HuH-7.5 (cell line): Measurements from ENCODE around the gene MYADM.

Experiments used
- DNase-seq: peaks from one replicate; pipeline ENCODE4 v3.0.0; 2011; ENCODE audit warnings: low spot score

MYADM gene

DNA sequence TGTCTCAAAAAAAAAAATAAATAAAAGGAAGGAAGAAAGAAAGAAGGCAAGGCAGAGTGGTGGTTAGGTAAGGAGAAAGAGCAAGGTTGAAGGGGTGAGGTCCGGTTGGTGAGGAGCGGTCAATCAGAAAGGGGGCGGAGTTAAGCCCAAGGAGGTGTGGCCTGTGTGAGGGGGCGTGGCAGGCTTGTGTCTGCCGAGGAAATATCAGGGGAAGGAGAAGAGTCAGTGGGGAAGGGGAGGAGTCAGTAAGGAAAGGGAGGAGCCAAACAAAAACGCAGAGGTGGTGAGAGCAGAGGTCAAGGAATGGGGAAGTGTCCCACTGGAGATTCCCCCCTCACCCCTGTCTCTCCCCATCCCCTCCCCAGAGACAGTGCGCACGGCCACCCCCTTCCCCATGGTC, 47.3 kb downstream of the MYADM start:
- DNase-seq = no peak

DNA sequence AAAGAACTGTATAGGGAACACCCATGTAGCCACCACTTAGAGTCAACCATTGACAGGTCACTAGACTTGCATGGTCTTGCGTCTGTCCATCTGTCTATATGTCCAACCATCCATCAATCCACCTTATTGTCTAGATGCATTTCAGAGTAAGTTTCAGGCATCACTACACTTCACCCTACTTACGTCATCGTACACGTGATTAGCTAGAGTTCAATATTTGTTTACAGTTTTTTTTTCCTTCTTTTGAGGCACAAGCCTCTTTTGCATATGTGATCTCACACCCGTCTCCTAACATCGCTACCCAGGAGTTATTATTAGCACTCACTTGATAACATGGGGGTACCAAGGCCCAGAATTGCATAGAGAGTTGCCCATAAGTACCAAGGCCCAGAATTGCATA, 48.3 kb downstream of the MYADM start:
- DNase-seq = no peak

DNA sequence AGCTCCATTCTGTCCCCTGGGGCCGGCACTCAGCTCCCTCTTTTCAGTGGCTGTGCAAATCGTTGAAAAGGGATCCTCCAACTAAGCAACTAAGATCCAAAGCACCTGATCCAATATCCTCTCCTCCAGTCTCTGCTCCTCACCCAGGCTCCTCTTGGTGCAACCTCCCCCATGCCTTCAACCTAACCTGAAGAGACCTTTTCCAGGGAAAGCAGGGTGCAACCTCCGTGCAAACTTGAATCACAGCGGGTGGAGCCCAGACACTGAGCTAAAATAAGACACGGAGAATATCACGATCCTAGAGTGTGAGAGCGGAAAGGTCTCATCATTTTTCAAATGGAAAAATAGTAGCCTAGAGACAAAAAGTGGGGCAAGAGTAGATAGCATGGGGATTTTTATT, 49.7 kb downstream of the MYADM start:
- no peak for DNase-seq
